HG02973 (cell line): ENCODE measurements around the gene IL21R.
"Not testable (repeated sequence)": the region's sequence is repeated elsewhere in the genome, so short reads cannot be mapped to it uniquely, and the experiment has no call there.

ENCODE experiments used
- ATAC-seq: cut with Tn5 transposase; IDR thresholded peaks from one replicate; pipeline ENCODE4 v1.9.1; 2021; ENCODE audit warnings: moderate library complexity; ENCODE audit not compliant: unreplicated experiment

IL21R gene

DNA sequence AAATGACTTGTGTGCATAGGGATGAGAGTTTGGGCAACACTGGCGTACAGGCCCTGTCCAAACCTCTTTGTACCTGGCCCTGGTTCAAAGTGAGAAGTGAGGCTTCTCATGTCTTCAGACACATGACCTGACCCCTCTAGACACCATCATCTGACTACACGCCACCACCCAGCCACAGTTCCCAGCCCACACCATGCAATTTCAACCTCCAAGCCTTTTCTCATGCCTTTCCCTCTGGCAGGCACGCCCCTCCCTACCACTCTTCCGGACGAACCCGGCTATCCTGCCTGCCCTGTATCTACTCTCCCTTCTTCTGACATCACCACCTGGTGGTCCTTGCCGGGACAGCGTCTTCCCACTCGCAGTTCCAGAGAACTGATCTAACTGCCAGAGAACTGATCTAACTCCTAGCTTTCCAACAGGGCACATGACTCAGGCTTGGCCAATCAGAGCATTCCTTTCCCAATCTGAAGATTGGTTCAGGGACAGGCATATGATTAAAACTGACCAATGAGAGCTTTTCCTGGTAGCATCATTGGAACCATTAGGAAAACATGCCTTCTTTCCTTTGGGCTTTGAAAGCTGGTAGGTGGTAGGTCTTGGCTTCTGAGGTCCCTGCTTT, 27.1 kb upstream of the IL21R start:
- ATAC-seq, result peak; percentile 38

DNA sequence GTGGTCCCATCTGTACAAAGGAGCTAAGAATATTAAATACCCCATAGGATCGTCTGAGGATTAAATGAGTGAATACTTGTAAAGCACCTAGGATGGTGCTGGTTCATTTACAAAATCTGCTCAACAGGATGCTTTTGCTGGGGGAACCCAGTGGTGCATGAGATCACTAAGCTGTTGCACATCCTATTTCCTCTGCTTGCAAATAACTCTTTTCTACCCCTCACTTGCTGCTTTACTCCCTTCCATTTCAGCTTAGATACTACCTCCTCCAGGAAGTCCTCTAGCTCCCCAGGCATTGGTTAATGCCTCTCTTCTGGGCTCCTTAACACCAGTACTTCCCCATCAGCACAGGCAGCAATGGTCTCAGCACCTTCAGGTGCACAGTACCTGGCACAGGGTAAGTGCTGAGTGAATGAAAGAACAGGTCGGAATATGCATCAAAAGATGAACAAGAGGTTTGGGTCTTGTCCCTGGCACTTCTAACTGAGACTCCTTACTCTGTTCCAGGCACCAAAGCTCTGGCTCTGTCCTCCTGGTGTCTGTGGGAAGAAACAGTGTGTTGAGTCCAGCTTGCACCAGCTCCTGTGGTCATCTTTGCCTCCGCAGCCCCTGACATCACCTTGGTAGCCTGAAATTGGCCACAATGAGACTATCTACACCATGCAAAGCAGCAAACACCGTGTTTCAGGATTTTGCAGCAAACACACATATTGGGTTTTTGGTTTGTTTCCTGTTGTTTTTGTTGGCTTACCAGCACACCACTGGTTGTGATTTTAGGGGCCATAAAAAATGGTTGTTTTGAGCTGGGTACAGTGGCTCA, 24.1 kb upstream of the IL21R start:
- no peak for ATAC-seq

DNA sequence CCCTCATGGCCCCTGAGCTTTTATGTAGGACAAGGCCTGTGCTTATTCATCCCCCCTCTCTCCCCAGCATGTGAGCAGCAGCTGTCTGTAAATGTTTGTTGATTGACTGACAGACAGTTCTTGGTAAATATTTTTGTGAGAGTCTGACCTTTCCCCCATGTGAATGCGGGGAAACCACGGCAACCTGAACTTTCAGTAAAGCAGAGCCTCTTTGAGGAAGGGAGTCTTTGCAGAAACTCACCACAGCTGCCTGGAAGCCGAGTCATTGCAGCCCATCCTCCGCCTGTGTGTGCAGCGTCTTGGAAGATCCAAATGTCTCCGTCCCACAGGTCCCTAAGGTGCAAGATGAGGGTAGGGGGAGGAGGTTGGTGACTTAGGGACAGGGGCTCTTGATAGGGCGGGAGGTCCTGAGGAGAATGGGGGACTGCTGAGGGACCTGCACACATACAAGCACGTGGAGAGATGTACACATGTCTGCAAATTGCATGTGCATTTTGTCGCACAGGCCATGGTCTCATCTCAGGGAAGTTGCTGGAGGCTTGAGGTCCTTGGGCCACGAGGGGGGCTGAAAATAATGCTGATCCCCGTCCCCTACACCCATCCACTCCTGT, 23.0 kb upstream of the IL21R start:
- no peak for ATAC-seq

DNA sequence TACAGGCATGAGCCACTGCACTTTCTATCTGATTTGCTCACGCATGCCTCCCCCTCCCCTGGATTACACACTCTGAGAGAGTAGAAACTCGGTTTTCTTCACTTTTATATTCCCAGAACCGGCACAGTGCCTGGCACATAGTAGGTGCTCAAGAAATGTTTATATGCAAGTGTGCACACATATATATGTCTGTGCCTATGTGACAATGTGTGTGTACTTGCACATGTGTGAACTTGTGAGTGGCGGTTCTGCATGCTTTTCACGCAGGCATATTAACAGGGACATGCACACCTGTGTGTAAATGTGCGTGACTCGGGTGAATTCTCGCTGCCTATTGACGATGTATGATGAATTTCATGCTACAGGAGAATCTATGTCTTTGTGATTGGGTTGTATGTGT, 22.1 kb upstream of the IL21R start:
- ATAC-seq, result no peak

DNA sequence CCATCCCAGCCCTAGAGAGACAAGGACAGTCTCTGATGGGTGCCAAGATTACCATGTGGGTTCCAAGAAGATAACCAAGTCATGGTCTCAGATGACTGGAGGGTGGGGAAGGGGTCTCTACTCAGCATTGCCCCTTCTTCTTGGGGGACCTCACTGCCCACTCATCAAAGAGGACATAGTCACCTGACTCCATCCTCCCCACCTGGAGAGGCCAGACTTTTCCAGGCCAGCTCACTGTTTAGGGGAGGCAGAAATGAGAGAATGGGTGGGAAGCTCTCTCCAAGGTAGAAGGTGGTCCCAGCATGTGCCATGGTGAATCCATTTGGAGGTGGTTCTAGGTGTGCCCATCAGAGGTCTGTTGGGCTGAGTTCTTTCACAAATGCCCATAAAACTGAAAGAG, 20.7 kb upstream of the IL21R start:
- ATAC-seq, result no peak

DNA sequence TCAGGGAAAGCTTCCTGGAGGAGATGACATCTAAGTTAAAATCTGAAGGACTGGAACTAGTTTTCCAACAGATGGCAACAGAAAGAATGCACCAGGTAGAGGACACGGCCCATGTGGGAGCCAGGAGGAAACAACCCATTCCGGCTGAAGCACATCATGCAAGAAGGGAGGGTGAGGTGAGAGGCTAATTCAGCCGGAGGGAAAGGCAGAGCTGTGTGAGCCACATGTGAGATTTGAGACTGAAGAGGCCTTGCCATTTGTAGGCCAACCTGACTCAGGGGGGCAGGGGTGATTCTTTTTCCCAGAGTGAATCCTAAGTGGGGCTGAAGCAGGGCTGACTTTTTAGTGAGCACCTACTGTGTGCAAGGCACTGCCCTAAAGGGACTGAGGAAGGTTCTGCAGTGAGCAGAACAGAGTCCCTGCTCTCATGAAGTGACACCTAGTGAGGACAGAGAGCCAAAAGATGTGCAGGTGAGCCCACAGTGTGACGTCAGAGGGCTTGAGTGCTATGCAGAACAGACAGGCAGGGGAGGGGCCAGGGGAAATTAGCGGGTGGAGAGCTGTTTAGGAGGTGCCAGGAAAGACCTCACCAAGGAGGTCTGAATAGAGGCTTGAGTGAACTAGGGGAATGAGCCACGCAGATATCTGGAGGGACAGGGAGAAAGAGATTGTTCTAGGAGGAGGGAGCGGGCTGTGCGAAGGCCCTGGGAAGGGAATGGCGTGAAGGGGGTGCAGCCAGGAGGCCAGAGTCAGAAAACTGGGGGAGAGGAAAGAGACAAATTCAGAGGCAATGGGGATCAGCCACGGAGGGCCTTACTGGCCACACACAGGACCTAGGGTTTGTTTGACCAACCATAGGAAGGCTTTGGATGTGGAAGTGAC, 19.8 kb upstream of the IL21R start:
- ATAC-seq, result no peak

DNA sequence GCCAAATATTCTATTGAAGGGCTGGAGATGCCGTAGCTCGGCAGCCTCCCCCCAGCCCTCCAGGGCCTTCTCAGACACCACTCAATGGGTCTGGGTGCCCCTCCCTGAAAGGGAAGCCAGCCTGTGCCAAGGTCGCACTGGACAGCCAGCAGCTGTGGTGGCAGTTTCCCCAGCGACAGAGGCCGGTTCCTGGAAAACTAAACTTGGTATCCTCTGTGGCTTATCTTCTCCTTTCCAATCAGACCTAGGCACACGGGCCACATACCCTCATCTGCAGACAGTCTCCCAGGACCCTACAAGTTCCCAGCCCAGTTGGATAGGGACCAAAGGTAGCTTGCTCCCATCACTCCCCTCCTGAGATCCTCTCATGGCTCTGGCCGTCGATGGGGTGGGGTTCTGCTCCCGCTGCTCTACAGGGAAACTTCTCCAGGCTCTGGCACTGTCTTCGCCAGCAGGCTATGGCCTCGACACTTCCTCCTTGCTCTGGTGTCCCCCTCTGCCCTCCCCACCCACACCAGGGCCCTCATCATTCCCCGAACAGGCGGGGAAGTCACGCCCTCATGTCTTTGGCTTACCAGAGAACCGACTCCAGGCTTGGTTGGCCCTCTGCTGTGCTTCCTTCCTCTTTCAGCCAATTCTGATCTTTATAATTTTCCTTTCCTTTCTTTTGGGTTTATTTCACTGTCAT, 18.3 kb upstream of the IL21R start:
- ATAC-seq, result no peak

DNA sequence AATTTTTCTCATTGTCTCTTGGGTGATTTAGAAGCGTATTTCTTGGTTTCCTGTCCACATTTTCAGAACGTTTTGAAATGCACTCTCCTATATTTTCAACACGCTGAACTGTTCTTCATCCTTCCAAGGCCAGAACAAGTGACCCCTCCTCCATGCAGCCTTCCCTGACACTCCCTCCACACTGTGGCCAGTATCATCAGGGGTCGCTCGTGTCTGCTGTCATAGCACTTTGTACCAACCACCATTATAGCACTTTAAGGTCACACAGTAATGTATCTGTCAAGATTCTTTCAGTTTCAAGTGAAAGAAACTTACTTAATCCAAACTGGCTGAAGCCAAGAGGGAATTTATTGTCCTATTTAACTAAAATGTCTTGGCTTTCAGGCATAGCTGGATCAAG, 17.5 kb upstream of the IL21R start:
- no peak for ATAC-seq

DNA sequence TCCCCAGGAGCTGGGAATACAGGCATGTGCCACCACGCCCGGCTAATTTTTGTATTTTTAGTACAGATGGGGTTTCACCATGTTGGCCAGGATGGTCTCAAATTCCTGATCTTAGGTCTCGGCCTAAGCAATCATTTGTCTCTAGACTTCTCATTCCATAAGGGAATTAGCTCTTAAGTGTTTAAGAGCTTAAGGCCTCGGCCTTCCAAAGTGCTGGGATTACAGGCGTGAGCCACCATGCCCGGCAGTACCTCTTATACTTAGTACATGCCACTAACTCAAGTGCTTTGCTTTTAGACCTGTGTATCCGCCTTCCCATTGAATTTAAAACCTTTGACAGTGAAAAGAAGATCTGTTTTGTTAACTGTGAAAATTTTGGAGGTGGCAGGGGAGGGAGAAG, 16.6 kb upstream of the IL21R start:
- ATAC-seq, result no peak

DNA sequence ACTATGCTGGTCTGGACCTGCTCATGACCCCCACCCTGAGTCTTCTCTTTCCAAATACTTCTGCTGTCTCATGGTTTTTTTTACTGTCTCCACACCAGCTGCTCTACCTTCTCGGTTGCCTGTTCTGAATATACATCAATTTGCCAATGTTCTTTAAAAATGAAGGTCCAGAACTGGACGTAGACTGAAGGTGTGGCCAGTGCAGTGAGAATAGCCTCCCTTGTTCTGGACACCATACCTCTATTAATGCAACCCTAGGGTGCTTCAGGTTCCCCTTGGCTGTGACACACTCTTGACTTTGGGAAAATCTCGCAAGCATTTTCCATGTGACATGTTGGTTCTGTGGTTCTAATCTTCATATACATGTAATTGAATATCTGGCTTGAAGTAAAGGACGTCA, 15.3 kb upstream of the IL21R start:
- no peak for ATAC-seq

DNA sequence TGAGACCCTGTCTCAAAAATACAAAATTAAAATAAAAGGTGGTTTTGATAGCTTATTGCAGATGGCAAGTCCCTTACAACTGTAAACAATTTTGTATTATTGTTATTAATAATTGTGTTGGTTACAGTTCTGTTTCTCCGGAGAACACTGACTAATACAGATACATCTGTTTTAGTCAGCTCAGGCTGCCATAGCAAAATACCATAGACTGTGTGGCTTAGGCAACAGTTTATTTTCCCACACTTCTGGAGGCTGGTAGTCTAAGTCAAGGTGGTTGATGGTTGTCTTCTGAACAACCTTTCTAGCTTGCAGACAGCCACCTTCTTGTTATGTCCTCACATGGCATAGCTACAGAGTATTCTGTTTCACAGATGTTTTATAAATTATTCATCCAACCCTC, 14.2 kb upstream of the IL21R start:
- peak; percentile 89 for ATAC-seq

DNA sequence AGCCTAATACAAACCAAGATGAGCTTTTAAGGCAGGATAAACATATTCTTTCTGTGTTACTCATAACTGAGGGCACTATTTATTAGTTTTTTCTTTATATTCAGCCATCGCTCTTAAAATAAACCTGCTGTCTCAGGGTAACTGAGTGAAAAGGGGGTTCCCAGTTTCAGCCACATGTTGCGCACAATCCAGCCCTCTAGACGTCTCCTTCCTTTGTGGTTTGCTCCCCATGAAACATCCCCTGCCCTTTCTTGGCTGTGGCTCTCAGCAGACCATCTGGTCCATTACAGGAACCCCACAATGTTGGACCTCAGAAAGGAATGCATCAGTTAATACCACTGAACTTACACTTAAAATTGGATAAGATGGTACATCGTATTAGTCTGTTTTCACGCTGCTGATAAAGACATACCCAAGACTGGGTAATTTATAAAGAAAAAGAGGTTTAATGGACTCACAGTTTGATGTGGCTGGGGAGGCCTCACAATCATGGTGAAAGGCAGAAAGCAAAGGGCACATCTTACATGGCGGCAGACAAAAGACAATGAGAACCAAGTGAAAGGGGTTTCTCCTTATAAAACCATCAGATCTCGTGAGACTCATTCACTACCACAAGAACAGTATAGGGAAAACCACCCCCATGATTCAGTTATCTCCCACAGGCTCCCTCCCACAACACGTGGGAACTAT, 12.6 kb upstream of the IL21R start:
- ATAC-seq, result no peak

DNA sequence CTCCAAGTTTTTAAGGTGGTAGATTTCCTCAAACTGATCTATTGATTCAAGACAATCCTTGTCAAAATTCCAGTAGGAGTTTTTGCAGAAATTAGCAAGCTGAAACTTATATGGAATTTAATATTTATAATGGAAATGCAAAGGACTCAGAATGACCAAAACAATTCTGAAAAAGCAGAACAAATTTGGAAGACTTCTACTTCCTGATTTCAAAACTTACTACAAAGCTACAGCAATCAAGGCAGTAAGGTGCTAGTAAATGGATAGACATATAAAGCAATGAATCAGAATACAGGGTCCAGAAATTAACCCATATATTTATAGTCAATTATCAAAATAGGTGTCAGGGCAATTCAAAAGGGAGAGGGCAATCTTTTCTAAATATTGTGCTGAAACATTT, 11.8 kb upstream of the IL21R start:
- ATAC-seq, result no peak

DNA sequence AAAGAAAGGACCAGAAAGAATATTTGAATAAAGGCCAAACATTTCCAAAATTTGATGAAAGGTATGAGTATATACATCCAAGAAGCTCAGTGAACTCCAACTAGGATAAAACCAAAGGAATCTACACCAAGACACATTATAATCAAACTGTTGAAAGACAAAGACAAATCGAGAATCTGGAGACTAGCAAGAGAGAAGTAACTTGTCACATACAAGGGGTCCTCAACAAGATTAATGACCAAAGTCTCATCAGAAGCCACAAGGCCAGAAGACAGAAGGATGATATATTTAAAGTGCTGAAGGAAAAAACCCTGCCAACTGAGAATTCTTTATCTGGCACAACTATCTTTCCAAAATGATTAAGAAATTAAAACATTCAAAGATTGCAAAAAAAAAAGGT, 9.3 kb upstream of the IL21R start:
- ATAC-seq, result no peak

DNA sequence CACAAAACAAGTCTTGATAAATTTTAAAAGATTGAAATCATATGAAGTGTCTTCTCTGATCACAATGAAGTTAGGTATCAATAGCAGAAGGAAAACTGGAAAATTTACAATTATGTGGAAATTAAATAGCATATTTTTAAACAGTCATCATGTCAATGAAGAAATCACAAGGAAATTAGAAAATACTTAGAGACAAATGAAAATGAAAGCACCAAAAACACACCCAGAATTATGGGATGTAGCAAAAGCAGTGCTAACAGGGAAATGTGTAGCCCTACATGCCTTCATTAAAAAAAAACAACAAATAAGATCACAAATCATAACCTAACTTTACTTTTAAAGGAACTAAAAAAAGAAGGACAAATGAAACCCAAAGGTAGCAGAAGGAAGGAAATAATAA, 7.5 kb upstream of the IL21R start:
- no peak for ATAC-seq

DNA sequence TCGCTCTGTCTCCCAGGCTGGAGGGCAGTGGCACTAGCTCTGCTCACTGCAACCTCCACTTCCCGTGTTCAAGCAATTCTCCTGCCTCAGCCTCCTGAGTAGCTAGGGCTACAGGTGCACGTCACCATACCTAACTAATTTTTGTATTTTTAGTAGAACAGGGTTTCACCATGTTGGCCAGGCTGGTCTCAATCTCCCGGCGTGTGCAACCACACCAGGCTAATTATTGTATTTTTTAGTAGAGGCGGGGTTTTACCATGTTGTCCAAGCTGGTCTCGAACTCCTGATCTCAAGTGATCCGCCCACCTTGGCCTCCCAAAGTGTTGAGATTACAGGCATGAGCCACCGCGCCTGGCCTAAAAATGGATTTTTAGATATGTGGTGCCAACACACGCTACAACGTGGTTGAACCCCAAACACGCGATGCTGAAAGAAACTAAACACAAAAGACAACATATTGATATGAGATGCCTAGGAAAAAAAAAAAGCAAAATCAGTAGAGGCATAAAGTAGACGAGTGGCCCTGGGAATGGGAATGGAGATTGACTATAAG, 3.6 kb upstream of the IL21R start:
- ATAC-seq, result not testable (repeated sequence)

DNA sequence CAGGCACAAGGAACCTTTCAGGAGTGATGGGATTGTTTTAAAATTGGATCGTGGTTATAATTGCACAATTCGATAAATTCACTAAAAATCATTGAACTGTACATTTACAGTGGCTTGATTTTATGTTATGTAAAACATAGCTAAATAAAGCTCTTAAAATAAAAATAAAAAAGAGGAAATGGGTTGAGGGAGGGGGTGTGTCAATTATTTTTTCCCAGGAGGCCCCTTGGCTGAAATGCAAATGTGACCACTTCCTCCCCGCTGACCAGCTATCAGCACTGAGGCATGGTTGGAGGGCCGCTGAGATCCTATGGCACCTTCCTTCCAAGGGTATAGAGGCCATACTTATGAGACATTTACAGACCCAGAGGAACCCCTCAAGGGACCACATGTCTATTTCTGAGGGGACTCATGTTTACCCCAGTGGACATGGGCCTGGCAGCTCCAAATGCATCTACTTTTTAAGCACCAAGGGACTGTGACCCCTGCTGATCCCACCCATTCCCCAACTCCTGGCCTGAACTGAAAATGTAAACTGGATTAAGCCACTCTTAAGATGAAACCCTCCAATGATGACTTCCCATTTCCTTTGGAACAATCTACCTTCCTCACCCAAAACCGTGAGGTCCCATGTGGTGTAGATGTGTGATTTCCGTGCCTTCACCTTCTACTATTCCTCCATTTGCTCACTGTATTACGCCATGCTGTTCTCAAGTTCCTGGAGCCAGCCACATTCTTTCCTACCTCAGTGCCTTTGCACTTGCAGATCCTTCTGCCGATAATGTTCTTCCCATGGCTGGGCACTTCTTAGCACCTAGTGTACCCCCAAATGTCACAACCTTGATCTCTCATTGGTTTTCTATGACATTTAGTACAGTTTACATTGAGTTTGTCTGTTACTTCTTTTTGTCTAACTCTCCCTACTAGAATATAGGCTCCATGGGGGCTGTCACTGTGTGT, 2.8 kb upstream of the IL21R start:
- ATAC-seq, result no peak

DNA sequence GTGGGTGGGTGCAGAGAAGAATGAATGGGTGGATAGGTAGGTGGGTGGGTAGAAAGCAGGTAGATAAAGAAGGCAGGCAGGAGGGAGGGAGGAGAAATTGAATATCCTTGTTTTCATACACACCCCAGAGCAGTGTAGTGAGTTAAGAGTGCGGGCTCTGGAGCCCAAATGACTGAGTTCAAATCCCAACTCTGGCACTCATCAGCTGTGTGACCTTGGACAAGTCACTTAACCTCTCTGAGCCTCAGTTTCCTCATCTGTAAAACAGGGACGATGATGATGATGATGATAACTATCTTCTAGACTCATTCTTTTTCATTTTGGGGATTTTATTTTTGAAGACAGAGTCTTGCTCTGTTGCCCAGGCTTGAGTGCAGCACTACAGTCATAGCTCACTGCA, 2.0 kb upstream of the IL21R start:
- ATAC-seq, result no peak
